NCI-H226 (cell line): Measurements from ENCODE around the gene PRUNE1.
A peak's percentile ranks its signal among the peaks of the same experiment; 100 is the strongest.

Experiments used
- DNase-seq: peaks from one replicate; pipeline ENCODE4 v3.0.0-alpha.2; 2015

PRUNE1 gene

DNA sequence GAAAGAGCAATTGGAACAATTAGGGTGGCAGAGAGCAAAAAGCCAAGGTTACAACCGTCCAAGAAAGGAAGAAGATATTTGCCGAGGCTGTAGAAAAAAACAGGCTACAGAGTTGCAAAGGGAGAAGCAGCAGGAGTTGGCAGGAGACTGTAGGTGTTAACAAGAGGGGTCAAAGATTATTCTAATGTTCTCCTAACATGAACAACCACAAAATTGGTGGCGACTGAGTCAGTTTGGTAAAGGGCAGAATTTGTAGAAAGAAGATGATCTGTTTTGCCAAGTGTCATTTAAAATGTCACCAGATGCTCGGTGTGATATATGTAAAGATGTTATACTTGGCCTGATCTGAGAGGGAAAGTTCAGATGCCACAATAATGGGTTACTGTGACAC lies 401 bp upstream of the PRUNE1 start:
- no peak for DNase-seq

DNA sequence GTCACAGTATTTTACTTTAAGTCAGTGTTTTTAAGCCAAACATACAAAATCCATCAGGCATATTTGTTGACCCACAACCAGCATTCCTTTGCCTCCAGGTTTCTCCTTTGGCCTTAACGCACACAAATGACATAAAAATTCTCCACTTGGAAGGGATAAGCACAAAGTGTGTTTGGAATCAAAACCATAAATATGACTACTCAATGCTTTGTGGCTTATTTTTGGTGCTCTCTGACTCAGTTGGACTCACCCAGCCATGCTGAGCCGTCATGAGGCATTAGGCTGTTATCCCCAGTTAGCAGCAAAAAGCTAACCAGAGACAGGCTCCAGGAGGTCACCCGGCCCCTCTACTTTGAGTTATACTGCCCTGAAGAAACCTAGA lies 948 bp downstream of the PRUNE1 start:
- DNase-seq: no peak

- DNase-seq: no peak
Measured at GRCh38 chr1:151009674-151010345, 1.6 kb downstream of the PRUNE1 start.

GRCh38 chr1:151010346-151010726 lies 2.1 kb downstream of the PRUNE1 start:
- DNase-seq: no peak

GRCh38 chr1:151011154-151011850 lies 3.1 kb downstream of the PRUNE1 start:
- no peak for DNase-seq

- DNase-seq: no peak
Measured at GRCh38 chr1:151012684-151013471, 4.6 kb downstream of the PRUNE1 start.

GRCh38 chr1:151013518-151013917 lies 5.3 kb downstream of the PRUNE1 start:
- DNase-seq: no peak

DNA sequence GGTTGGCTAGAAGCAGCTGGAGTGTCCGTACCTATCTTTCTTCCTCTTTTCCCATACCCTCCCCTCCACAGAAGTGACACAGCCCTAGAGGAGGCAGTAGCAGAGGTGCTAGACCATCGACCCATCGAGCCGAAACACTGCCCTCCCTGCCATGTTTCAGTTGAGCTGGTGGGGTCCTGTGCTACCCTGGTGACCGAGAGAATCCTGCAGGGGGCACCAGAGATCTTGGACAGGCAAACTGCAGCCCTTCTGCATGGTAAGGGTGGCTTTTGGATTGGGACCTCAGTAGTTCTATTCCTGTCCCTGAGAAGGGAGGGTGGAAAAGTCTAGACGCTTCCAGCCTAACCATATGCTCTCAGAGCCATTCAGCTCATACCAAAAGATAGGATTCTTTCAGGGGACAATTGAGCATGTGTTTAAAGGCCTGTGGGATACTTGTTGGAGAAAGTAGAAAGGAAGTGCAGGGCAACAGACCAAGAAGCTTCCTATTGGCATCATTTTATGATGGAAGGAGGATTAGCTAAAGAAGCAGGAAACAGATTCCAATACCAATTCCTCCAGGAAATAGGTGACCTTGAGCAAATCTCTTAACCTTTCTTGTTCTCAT lies 16.4 kb downstream of the PRUNE1 start:
- DNase-seq: peak; percentile 21

DNA sequence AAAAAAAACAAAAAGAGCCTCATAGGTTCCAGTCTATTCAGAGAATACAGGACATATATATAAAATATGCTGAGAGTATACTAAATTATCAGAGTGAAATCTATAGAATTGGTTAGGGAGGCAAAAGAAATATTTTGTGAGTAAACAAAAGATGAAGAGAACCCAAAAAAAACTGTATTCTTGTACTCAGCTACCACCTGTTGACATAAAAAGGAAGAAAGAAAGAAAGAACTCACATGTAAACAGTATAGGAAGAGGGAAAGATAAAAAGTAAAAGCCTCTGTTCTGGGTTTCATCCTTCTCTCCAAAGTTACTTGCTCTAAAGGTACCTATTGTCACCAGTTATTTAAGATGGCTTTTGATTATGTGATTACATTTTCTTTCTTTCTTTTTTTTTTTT lies 18.2 kb downstream of the PRUNE1 start:
- DNase-seq: no peak

GRCh38 chr1:151032164-151032563 lies 23.9 kb downstream of the PRUNE1 start:
- DNase-seq: no peak

GRCh38 chr1:151035167-151035566 lies 26.9 kb downstream of the PRUNE1 start:
- DNase-seq: no peak

GRCh38 chr1:151036356-151036755 lies 28.1 kb downstream of the PRUNE1 start, which contains the start of gene BNIPL:
TSS of gene BNIPL (plus strand) at chr1:151036586. CDS start at chr1:151036726, 140 bp downstream.
- no peak for DNase-seq

DNA sequence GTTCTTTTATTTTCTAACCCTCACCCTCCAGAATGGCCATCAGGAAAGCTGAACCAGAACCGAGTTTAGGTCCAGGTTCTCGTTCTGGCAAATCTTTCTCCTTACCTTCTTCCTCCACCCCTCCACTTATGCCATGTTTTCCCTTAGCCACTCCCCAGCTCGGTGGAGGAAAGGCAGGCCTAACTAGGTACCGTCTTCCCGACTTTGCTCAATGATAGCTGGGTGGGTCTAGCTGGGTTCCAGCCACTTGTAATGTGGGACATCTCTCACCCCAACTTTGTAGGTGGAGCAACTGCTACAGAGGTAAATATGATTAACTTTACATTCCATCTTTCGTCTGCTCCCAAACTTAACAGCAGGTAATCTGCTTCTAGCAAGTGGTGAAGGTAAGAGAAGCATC lies 28.8 kb downstream of the PRUNE1 start:
- no peak for DNase-seq

GRCh38 chr1:151039521-151039920 lies 31.3 kb downstream of the PRUNE1 start:
- no peak for DNase-seq

DNA sequence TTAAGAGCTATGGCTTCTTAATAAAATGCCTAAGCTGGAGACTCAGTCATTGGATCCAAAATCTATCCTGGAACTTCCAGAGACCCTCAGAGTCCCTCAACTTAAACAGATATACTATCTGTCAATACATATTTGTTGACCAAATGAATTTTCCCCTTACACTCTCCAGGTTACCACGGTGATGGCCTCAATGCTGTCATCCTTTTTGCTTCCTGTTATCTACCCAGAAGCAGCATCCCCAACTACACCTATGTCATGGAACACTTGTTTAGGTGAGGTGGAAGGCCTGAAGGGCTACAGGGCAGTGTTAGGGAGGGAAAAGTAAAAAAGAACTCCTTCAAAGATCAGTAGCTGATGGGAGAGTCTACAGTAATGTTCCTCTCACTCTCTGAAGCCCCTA lies 34.9 kb downstream of the PRUNE1 start:
- DNase-seq: no peak

GRCh38 chr1:151047591-151047924 lies 39.3 kb downstream of the PRUNE1 start, which contains the start of gene C1orf56:
TSS of gene C1orf56 (plus strand) at chr1:151047751. CDS start at chr1:151047848, 97 bp downstream.
- peak; percentile 63 for DNase-seq

DNA sequence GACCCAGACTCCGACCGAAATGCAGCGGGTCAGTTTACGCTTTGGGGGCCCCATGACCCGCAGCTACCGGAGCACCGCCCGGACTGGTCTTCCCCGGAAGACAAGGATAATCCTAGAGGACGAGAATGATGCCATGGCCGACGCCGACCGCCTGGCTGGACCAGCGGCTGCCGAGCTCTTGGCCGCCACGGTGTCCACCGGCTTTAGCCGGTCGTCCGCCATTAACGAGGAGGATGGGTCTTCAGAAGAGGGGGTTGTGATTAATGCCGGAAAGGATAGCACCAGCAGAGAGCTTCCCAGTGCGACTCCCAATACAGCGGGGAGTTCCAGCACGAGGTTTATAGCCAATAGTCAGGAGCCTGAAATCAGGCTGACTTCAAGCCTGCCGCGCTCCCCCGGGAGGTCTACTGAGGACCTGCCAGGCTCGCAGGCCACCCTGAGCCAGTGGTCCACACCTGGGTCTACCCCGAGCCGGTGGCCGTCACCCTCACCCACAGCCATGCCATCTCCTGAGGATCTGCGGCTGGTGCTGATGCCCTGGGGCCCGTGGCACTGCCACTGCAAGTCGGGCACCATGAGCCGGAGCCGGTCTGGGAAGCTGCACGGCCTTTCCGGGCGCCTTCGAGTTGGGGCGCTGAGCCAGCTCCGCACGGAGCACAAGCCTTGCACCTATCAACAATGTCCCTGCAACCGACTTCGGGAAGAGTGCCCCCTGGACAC lies 39.8 kb downstream of the PRUNE1 start:
- peak; percentile 48 for DNase-seq

- no peak for DNase-seq
Measured at GRCh38 chr1:151048645-151049032, 40.4 kb downstream of the PRUNE1 start.

GRCh38 chr1:151049458-151049857 lies 41.2 kb downstream of the PRUNE1 start:
- no peak for DNase-seq

GRCh38 chr1:151050051-151050688 lies 41.9 kb downstream of the PRUNE1 start:
- DNase-seq: no peak

- no peak for DNase-seq
Measured at GRCh38 chr1:151051356-151052009, 43.2 kb downstream of the PRUNE1 start.
